ENCODE results near the gene PACC1. TPM values are rescaled to one million over a fixed set of nuclear protein-coding genes. Genes with fewer than 3 reads are reported as not detected.

Gene PACC1
- total RNA-seq, 2 experiments from 2014 or later = 1.8 to 2.1 TPM

GRCh38 chr1:212458817-212459216 is 44.1 kb upstream of the PACC1 start:
- peak; percentile 71 for ATAC-seq (ENCODE audit: poor library complexity)
- no peak overlapping the region for H3K27ac Mint-ChIP-seq

DNA sequence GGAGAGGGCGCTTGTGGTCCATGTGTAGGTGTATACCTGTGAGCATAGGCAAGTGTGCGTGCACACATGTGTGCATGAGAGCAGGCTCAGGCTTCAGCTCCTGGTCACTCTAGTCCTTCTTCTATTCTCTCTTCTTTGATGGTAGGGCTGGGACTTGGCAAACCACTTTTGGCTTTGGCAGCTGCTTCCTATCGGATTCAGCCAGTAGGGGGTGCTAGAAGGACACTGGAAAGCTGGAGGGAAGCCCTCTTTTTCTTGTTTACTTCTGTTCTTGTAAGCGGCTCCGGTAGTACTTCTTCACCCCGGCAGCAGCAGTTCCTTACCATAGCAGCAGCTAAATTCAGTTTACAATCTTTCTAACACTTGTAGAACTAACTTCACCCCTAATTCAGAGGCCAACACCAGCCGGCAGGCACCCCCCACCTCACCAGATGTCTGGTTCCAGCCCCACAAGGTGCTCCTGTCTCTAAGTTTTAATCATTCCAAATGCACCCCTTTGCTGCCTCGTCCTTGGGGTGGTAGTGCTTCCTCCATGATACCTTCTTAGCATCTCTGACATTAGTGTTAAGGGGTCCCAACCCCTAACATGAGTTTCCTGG is 43.2 kb upstream of the PACC1 start:
- no peak overlapping the region for H3K4me3 Mint-ChIP-seq
- no peak overlapping the region for H3K4me3 ChIP-seq (ENCODE audit: low read length)
- TF ChIP-seq, protein P1, sequence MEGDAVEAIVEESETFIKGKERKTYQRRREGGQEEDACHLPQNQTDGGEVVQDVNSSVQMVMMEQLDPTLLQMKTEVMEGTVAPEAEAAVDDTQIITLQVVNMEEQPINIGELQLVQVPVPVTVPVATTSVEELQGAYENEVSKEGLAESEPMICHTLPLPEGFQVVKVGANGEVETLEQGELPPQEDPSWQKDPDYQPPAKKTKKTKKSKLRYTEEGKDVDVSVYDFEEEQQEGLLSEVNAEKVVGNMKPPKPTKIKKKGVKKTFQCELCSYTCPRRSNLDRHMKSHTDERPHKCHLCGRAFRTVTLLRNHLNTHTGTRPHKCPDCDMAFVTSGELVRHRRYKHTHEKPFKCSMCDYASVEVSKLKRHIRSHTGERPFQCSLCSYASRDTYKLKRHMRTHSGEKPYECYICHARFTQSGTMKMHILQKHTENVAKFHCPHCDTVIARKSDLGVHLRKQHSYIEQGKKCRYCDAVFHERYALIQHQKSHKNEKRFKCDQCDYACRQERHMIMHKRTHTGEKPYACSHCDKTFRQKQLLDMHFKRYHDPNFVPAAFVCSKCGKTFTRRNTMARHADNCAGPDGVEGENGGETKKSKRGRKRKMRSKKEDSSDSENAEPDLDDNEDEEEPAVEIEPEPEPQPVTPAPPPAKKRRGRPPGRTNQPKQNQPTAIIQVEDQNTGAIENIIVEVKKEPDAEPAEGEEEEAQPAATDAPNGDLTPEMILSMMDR (IDR thresholded peaks at IDR 0.05) = no peak
- peaks cover 7% of the 10 kb centered on the region for H3K4me1 Mint-ChIP-seq (ENCODE audit: low read depth)
- H3K9me3 Mint-ChIP-seq = no peaks in the 10 kb centered on the region
- DNase-seq (peak in 13 of 14 experiments; percentile 11 to 71 (median 33)), ATAC-seq (ENCODE audit: poor library complexity) (no peak)
- peaks cover 5% of the 10 kb centered on the region for H3K4me1 ChIP-seq (ENCODE audit: insufficient read depth, low read length)
- intact Hi-C loops (cut with DNase I, micrococcal nuclease) = loop anchor here (2.0 to 5.0 kb wide), 5 partner anchors 91 to 777 kb away; no protein-coding TSS in a partner anchor
- no peak overlapping the region for H3K27ac ChIP-seq (ENCODE audit: low read depth in 1 of 2, low read length in 2 of 2)
- H3K36me3 ChIP-seq (ENCODE audit: insufficient read depth, low read length) = no peaks in the 10 kb centered on the region
- no peaks in the 10 kb centered on the region for H3K27me3 ChIP-seq (ENCODE audit: control insufficient read depth in 1 of 2, insufficient read depth in 2 of 2, low read length in 2 of 2)
- no peak overlapping the region for H3K27ac Mint-ChIP-seq
- H3K9me3 ChIP-seq (ENCODE audit: control insufficient read depth in 1 of 2, insufficient read depth in 1 of 2, low read length in 2 of 2) = no peaks in the 10 kb centered on the region
- ChIA-PET CTCF (interaction anchor here (0.6 to 4.7 kb wide), 5 partner anchors 9 to 398 kb away, joined by 3 to 43 read pairs (median 3); no protein-coding TSS in a partner anchor), POLR2A (no interaction called here)
- no peaks in the 10 kb centered on the region for H3K27me3 Mint-ChIP-seq
- no peaks in the 10 kb centered on the region for H3K36me3 Mint-ChIP-seq (ENCODE audit: low read depth)

More at GRCh38 chr1:212458817-212459216, 44.1 kb upstream of the PACC1 start:
- intact Hi-C loops (cut with DNase I, micrococcal nuclease) = loop anchor here (5.0 kb wide), 3 partner anchors 92 to 538 kb away; no protein-coding TSS in a partner anchor
- Mint-ChIP-seq H3K27me3 (no peaks in the 10 kb centered on the region), H3K36me3 (ENCODE audit: low read depth) (no peaks in the 10 kb centered on the region), H3K4me3 (no peak overlapping the region), H3K4me1 (ENCODE audit: low read depth) (peaks cover 7% of the 10 kb centered on the region), H3K9me3 (no peaks in the 10 kb centered on the region)
- POLR2A ChIA-PET = no interaction called here
- CTCF ChIA-PET = interaction anchor here (4.7 kb wide), 1 partner anchor 388 kb away, joined by 43 read pairs; no protein-coding TSS in a partner anchor
- peak in 4 of 14 experiments; percentile 15 to 31 (median 27) for DNase-seq
- Histone ChIP-seq H3K36me3 (ENCODE audit: insufficient read depth, low read length) (no peaks in the 10 kb centered on the region), H3K27me3 (ENCODE audit: control insufficient read depth in 1 of 2, insufficient read depth in 2 of 2, low read length in 2 of 2) (no peaks in the 10 kb centered on the region), H3K9me3 (ENCODE audit: control insufficient read depth in 1 of 2, insufficient read depth in 1 of 2, low read length in 2 of 2) (no peaks in the 10 kb centered on the region), H3K4me3 (ENCODE audit: low read length) (no peak overlapping the region), H3K27ac (ENCODE audit: low read depth in 1 of 2, low read length in 2 of 2) (no peak overlapping the region), H3K4me1 (ENCODE audit: insufficient read depth, low read length) (peaks cover 5% of the 10 kb centered on the region)
- TF ChIP-seq, protein P1 (IDR thresholded peaks at IDR 0.05) = no peak

DNA sequence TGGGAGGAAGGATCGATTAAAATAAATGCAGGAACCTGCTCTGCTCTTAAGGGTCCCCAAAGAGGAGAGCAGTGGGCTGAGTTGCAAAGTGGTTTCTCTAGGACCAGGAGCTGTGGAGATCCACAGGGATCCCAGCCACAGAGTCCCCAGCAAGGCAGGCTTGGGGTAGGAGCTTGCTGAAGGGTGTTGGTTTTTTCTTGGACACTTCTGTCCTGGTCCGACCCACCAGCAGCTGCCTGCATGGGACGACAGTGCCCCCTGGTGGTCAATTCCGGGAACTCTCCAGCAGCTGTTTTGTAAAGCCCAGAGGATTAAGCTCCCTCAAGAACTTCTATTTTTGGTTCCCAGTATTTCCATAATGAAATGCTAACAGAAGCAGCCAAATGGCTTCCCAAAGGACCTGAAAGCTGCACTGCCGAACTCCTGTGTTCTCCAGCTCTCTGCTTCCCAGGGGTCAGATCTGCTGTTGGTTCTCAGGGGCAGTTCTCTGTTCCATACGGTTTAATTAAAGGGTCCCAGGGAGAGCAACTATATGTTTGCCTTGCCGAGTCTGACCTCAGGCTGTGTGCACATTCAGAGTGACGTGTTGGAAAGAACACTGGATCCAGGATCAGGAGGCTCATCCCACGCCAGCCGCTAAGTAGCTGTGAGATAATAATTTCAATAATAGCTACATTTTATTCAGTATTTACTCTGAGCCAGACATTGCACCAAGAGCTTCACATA is 41.3 kb upstream of the PACC1 start:
- H3K27ac ChIP-seq (ENCODE audit: low read depth in 1 of 2, low read length in 2 of 2) = no peak overlapping the region
- ATAC-seq (ENCODE audit: poor library complexity) (peak; percentile 74), DNase-seq (peak; percentile 64 to 90 (median 80))
- H3K27ac Mint-ChIP-seq = no peak overlapping the region
- H3K4me1 Mint-ChIP-seq (ENCODE audit: low read depth) = peaks cover 7% of the 10 kb centered on the region
- H3K27me3 Mint-ChIP-seq = no peaks in the 10 kb centered on the region
- H3K9me3 Mint-ChIP-seq = no peaks in the 10 kb centered on the region
- H3K27me3 ChIP-seq (ENCODE audit: control insufficient read depth in 1 of 2, insufficient read depth in 2 of 2, low read length in 2 of 2) = no peaks in the 10 kb centered on the region
- no peaks in the 10 kb centered on the region for H3K36me3 Mint-ChIP-seq (ENCODE audit: low read depth)
- intact Hi-C loops (cut with DNase I, micrococcal nuclease) = loop anchor here (1.0 to 5.0 kb wide), 10 partner anchors 89 to 776 kb away; no protein-coding TSS in a partner anchor
- TF ChIP-seq, protein P1 (IDR thresholded peaks at IDR 0.05) = peak; percentile 99
- POLR2A ChIA-PET = interaction anchor here (0.6 to 1.5 kb wide), 5 partner anchors 116 to 775 kb away, joined by 3 to 11 read pairs (median 4); partner anchors contain the start of genes DTL and INTS7
- H3K9me3 ChIP-seq (ENCODE audit: control insufficient read depth in 1 of 2, insufficient read depth in 1 of 2, low read length in 2 of 2) = no peaks in the 10 kb centered on the region
- H3K36me3 ChIP-seq (ENCODE audit: insufficient read depth, low read length) = no peaks in the 10 kb centered on the region
- H3K4me1 ChIP-seq (ENCODE audit: insufficient read depth, low read length) = peaks cover 5% of the 10 kb centered on the region
- no peak overlapping the region for H3K4me3 Mint-ChIP-seq
- CTCF ChIA-PET = interaction anchor here (0.6 to 4.7 kb wide), 32 partner anchors 8 to 781 kb away, joined by 3 to 43 read pairs (median 4); partner anchors contain the start of genes DTL and INTS7
- H3K4me3 ChIP-seq (ENCODE audit: low read length) = no peak overlapping the region

All from CD4-positive, alpha-beta T cell (primary cell).